ENCODE results near the gene ZYX. TPM values are rescaled to one million over a fixed set of nuclear protein-coding genes. Genes with fewer than 3 reads are reported as not detected.

The ZYX gene
- polyA plus RNA-seq, 3 donors, result 57.8 to 66.2 (median 60.1) TPM

Other genes with a start within 250 kb of the ZYX start
- not detected for gene PIP, start 249.3 kb upstream of the ZYX start, polyA plus RNA-seq (ENCODE audit: insufficient read length in 3 of 3)
- not detected for gene TAS2R39, start 197.9 kb upstream of the ZYX start, polyA plus RNA-seq (ENCODE audit: insufficient read length in 3 of 3)
- not detected for gene TAS2R40, start 159.3 kb upstream of the ZYX start, polyA plus RNA-seq (ENCODE audit: insufficient read length in 3 of 3)
- gene GSTK1, start 117.9 kb upstream of the ZYX start, polyA plus RNA-seq (ENCODE audit: insufficient read length in 3 of 3), result 100 to 1,000 TPM; 185 to 214 (median 196) TPM
- 10 to 100 TPM; 51.9 to 70.4 (median 64.3) TPM for gene TMEM139, start 96.4 kb upstream of the ZYX start, polyA plus RNA-seq (ENCODE audit: insufficient read length in 3 of 3)
- gene CASP2, start 93.0 kb upstream of the ZYX start, polyA plus RNA-seq (ENCODE audit: insufficient read length in 3 of 3), result 10 to 100 TPM; 46.9 to 47.8 (median 47.4) TPM
- under 1 TPM in 2 of 3 donors, not detected in 1; 0.08 to 0.10 TPM for gene CLCN1, start 65.2 kb upstream of the ZYX start, polyA plus RNA-seq (ENCODE audit: insufficient read length in 3 of 3)
- gene FAM131B, start 18.6 kb upstream of the ZYX start, polyA plus RNA-seq (ENCODE audit: insufficient read length in 3 of 3), result 1 to 10 TPM; 1.5 to 2.6 (median 2.6) TPM
- 10 to 100 TPM; 15.7 to 19.1 (median 17.0) TPM for gene EPHA1, start 27.5 kb downstream of the ZYX start, polyA plus RNA-seq (ENCODE audit: insufficient read length in 3 of 3)
- not detected for gene TAS2R60, start 62.1 kb downstream of the ZYX start, polyA plus RNA-seq (ENCODE audit: insufficient read length in 3 of 3)
- not detected for gene TAS2R41, start 96.5 kb downstream of the ZYX start, polyA plus RNA-seq (ENCODE audit: insufficient read length in 3 of 3)
- under 1 TPM in 2 of 3 donors, not detected in 1; 0.46 to 0.74 TPM for gene CTAGE15, start 190.5 kb downstream of the ZYX start, polyA plus RNA-seq (ENCODE audit: insufficient read length in 3 of 3)
- 1 to 10 TPM; 2.5 to 3.0 (median 2.8) TPM for gene TCAF2, start 239.6 kb downstream of the ZYX start, polyA plus RNA-seq (ENCODE audit: insufficient read length in 3 of 3)